Measurements from ENCODE around the gene HS1BP3.
A peak's percentile ranks its signal among the peaks of the same experiment; 100 is the strongest.

The HS1BP3 gene

GRCh38 chr2:20638646-20639430 lies 12.1 kb downstream of the HS1BP3 start:
- no peaks in the 10 kb centered on the region for H3K36me3 ChIP-seq (ENCODE audit: insufficient read depth)

GRCh38 chr2:20638014-20638413 lies 12.9 kb downstream of the HS1BP3 start:
- Histone ChIP-seq H3K27ac (no peak overlapping the region), H3K36me3 (ENCODE audit: insufficient read depth) (no peaks in the 10 kb centered on the region), H3K4me2 (no peak overlapping the region), H3K9ac (no peak overlapping the region), H2AFZ (ENCODE audit: low read depth) (no peak overlapping the region), H3K79me2 (ENCODE audit: insufficient read depth, low read depth) (no peaks in the 10 kb centered on the region), H3K4me1 (ENCODE audit: low read depth, poor library complexity, severe bottlenecking) (no peaks in the 10 kb centered on the region), H3K4me3 (IDR thresholded peaks at IDR 0.05; ENCODE audit: insufficient read depth, low read depth, low read length) (no peak overlapping the region), H3K27me3 (ENCODE audit: insufficient read depth, low read depth) (no peaks in the 10 kb centered on the region), H4K20me1 (ENCODE audit: insufficient read depth) (no peaks in the 10 kb centered on the region)
- TF ChIP-seq CTCF (conservative IDR thresholded peaks at IDR 0.05; ENCODE audit: low read depth, low read length), result no peak

More at GRCh38 chr2:20638646-20639430, 12.1 kb downstream of the HS1BP3 start:
- Histone ChIP-seq H3K27ac (no peak overlapping the region), H4K20me1 (ENCODE audit: insufficient read depth) (no peaks in the 10 kb centered on the region), H3K9ac (no peak overlapping the region), H3K79me2 (ENCODE audit: insufficient read depth, low read depth) (no peaks in the 10 kb centered on the region), H3K27me3 (ENCODE audit: insufficient read depth, low read depth) (no peaks in the 10 kb centered on the region), H3K4me1 (ENCODE audit: low read depth, poor library complexity, severe bottlenecking) (no peaks in the 10 kb centered on the region), H3K4me2 (no peak overlapping the region), H3K4me3 (IDR thresholded peaks at IDR 0.05; ENCODE audit: insufficient read depth, low read depth, low read length) (no peak overlapping the region), H2AFZ (ENCODE audit: low read depth) (no peak overlapping the region)
- TF ChIP-seq CTCF (conservative IDR thresholded peaks at IDR 0.05; ENCODE audit: low read depth, low read length), result no peak

- no peaks in the 10 kb centered on the region for H4K20me1 ChIP-seq (ENCODE audit: insufficient read depth)
- no peak overlapping the region for H3K4me2 ChIP-seq
- no peak overlapping the region for H3K27ac ChIP-seq
- H3K4me3 ChIP-seq (IDR thresholded peaks at IDR 0.05; ENCODE audit: insufficient read depth, low read depth, low read length), result no peak overlapping the region
- no peak overlapping the region for H3K9ac ChIP-seq
- TF ChIP-seq CTCF (conservative IDR thresholded peaks at IDR 0.05; ENCODE audit: low read depth, low read length), result no peak
- H3K79me2 ChIP-seq (ENCODE audit: insufficient read depth, low read depth), result no peaks in the 10 kb centered on the region
- no peaks in the 10 kb centered on the region for H3K27me3 ChIP-seq (ENCODE audit: insufficient read depth, low read depth)
- no peaks in the 10 kb centered on the region for H3K36me3 ChIP-seq (ENCODE audit: insufficient read depth)
- no peak overlapping the region for H2AFZ ChIP-seq (ENCODE audit: low read depth)
- no peaks in the 10 kb centered on the region for H3K4me1 ChIP-seq (ENCODE audit: low read depth, poor library complexity, severe bottlenecking)
Measured at GRCh38 chr2:20637147-20637546, 13.8 kb downstream of the HS1BP3 start.

GRCh38 chr2:20635675-20636584 lies 15.0 kb downstream of the HS1BP3 start:
- no peak overlapping the region for H3K4me2 ChIP-seq
- H3K36me3 ChIP-seq (ENCODE audit: insufficient read depth), result no peaks in the 10 kb centered on the region
- no peaks in the 10 kb centered on the region for H3K79me2 ChIP-seq (ENCODE audit: insufficient read depth, low read depth)
- peak; percentile 86 for TF ChIP-seq CTCF (conservative IDR thresholded peaks at IDR 0.05; ENCODE audit: low read depth, low read length)
- no peak overlapping the region for H3K27ac ChIP-seq
- H3K9ac ChIP-seq, result no peak overlapping the region
- H4K20me1 ChIP-seq (ENCODE audit: insufficient read depth), result no peaks in the 10 kb centered on the region
- no peak overlapping the region for H3K4me3 ChIP-seq (IDR thresholded peaks at IDR 0.05; ENCODE audit: insufficient read depth, low read depth, low read length)
- no peaks in the 10 kb centered on the region for H3K4me1 ChIP-seq (ENCODE audit: low read depth, poor library complexity, severe bottlenecking)
- no peaks in the 10 kb centered on the region for H3K27me3 ChIP-seq (ENCODE audit: insufficient read depth, low read depth)
- no peak overlapping the region for H2AFZ ChIP-seq (ENCODE audit: low read depth)

Measured in KMS-11 (cell line).